H4 (cell line): ENCODE measurements around the gene CD68. TPM values are rescaled to one million over a fixed set of nuclear protein-coding genes. Genes with fewer than 3 reads are reported as not detected.
A peak's percentile ranks its signal among the peaks of the same experiment; 100 is the strongest.

Experiments
- DNase-seq: peaks from one replicate; pipeline ENCODE4 v3.0.0-alpha.2; 2015; ENCODE audit warnings: low spot score
- total RNA-seq: library from RNA; depleted of rRNA; stranded (reverse); fragments of >200 nt; shearing (Covaris generic); gene quantifications from 2 replicates; pipeline ENCODE4 v1.2.3, GENCODE V29; 2014; rRNA removed

CD68 gene, protein sequence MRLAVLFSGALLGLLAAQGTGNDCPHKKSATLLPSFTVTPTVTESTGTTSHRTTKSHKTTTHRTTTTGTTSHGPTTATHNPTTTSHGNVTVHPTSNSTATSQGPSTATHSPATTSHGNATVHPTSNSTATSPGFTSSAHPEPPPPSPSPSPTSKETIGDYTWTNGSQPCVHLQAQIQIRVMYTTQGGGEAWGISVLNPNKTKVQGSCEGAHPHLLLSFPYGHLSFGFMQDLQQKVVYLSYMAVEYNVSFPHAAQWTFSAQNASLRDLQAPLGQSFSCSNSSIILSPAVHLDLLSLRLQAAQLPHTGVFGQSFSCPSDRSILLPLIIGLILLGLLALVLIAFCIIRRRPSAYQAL
- 19.9 and 21.6 TPM in 2 replicates for total RNA-seq

DNA sequence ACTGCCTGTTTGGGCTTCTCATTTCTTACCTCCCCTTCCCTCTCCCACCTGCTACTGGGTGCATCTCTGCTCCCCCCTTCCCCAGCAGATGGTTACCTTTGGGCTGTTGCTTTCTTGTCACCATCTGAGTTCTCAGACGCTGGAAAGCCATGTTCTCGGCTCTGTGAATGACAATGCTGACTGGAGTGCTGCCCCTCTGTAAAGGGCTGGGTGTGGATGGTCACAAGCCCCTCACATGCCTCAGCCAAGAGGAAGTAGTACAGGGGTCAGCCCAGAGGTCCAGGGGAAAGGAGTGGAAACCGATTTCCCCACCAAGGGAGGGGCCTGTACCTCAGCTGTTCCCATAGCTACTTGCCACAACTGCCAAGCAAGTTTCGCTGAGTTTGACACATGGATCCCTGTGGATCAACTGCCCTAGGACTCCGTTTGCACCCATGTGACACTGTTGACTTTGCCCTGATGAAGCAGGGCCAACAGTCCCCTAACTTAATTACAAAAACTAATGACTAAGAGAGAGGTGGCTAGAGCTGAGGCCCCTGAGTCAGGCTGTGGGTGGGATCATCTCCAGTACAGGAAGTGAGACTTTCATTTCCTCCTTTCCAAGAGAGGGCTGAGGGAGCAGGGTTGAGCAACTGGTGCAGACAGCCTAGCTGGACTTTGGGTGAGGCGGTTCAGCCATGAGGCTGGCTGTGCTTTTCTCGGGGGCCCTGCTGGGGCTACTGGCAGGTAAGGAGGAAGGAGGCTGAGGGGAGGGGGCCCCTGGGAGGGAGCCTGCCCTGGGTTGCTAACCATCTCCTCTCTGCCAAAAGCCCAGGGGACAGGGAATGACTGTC, at the start of gene CD68:
Gene CD68, plus strand, starts transcription at position 638 of the 833 bp plus-strand sequence. Its CDS starts 40 bp downstream, at position 678.
- DNase-seq: peak; percentile 84

DNA sequence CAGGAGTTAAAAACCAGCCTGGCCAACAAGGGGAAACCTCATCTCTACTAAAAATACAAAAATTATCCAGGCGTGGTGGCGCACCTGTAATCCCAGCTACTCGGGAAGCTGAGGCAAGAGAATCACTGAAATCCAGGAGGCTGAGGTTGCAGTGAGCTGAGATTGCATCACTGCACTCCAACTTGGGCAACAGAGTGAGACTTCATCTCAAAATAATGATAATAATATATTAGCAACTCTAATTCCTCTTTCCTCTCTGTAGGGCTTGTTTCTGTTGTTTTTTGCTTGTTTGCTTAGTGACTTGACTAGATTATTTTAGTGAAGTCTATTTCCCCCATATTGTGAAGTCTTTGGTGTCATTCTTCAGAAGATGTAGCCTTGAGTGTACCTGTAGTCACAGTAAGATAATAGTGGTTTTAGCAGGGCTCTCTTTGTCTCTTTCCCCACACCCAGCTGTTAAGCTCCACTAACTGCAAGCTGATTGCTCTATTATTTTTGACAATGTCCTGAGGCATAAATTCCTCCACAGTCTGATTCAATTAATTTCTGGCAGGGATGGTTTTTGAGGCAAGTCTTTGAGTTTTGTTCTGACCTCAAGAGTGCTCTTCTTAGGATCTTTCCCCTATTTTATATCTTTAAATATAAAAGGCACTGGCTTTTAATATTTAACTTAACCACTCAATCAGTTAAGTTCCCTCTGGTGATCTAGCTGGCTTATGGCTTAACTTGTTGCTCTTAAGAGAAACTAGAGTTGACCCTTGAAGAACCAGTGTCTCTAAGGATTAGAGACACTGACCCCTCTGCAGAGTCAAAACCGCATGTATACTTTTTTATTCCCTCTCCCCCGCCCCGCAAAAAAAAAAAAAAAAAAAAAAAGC, 49.2 kb upstream of the CD68 start:
- DNase-seq: no peak

DNA sequence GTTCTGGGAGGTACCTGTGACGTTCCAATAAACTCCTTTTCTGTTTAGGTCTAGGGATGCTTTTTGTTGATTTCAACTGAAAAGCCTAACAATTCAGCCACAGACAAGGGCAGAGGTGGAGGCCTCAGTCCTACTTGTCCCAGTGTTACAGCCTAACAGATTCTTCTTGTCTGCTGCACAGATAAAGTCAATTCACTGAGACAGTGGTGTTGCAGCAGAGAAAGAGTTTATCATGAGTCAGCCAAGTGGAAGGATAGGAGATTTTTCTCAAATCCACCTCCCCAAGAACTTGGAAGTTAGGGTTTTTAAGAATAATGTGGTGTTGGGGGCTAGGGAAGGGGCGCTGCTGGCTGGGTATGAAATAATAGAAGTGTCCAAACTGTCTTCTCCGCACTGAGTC, 41.4 kb upstream of the CD68 start:
- no peak for DNase-seq

DNA sequence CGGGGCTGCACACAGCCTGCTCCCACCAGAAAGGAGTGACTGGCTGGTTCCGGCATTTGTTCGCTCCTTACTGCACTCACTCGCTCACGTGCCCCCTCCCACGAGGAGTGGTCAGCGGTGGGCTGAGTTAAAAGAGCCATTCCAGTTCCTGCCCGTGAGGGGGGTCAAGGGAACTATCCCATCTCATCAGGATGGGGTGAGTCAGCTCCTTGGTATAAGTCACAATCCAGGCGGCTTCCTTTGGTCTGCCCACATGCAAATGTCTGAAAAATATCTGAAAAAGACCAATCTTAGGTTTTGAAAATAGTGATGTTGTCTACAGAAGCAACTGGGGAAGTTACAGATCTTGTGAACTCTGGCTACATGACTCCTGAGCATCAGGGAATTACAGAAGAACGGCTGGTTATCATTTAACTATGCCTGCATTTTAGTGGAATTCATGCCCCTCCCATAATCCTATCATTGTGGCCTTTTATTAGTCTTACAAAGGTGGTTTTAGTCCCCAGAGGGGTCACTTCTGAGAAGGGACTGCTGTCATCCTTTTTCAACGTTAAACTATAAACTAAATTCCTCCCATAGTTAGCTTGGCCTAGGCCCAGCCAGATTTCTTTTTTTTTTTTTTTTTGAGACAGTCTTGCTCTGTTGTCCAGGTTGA, 40.4 kb upstream of the CD68 start:
- DNase-seq: no peak

DNA sequence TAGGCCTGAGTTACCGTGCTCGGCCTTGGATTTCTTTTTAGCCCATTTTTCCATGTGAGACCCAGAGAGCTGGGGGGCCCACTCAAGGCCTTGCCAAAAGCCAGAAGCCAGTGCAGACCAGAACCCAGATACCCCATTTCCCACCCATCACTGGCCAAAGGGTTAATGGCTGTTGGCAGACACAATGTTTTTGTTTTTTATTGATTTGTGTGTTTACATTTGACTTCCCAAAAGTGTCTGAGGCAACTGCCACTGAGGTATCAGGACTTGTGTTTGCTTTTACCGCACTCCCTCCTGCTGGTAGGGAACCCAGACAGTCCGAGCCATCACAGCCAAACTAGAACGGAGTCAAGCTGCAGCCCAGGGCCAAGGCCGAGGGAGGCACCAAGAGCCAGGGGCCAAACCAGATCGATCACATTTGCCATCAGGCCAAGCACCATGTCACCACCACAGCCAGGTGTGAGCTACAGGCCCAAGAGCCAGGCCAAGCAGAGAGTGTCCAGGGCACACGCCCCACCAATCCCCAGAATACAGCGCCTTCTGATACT, 38.3 kb upstream of the CD68 start:
- no peak for DNase-seq

DNA sequence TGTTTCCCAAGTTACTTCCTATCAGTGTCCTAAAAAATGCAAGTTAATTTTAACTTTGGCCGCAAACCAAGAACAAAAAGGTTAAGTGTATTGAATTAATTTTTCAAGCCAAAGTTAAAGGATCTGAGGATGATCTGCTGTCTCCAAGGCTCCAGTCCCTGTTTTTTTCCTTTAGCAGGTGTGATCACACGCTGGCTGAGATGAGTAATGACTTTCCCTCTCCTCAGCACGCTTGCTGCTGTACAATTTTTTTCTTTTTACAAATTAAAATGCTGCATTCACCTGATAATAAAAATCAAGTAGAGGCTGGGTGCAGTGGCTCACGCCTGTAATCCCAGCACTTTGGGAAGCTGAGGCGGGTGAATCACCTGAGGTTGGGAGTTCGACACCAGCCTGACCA, 34.5 kb upstream of the CD68 start:
- DNase-seq: no peak

DNA sequence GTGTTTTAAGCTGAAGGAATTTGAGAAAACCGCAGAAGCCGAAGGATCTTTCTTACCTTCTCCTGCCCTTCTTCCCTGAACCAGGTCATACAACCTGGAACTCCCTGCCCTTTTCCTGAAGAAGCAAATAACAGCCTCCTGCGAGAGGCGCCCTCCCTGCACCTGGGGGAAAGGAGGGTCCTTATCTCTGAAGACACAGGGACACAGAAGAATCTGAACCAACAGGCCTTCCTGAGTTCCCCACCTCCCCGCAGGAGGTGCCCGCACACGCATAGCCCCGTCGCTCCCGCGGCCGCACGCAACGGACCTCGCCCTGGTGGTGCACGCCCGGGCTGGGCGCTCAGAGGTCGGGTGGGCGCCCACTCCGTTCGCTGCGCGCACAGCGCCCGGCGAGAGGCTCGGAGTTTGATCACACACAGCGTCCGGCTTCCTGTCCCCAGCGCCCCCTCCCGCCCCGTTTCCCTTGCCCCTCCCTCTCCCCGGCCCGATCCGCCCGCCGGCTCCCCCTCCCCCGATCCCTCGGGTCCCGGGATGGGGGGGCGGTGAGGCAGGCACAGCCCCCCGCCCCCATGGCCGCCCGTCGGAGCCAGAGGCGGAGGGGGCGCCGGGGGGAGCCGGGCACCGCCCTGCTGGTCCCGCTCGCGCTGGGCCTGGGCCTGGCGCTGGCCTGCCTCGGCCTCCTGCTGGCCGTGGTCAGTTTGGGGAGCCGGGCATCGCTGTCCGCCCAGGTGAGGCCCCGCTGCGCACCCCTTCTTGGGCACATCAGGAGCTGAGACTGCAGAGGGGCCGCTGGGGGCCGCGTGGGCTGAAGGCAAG, 30.6 kb upstream of the CD68 start, which contains the start of gene TNFSF12:
Gene TNFSF12, plus strand, starts transcription at position 474 of the 816 bp plus-strand sequence. Its CDS starts 96 bp downstream, at position 570.
- no peak for DNase-seq

DNA sequence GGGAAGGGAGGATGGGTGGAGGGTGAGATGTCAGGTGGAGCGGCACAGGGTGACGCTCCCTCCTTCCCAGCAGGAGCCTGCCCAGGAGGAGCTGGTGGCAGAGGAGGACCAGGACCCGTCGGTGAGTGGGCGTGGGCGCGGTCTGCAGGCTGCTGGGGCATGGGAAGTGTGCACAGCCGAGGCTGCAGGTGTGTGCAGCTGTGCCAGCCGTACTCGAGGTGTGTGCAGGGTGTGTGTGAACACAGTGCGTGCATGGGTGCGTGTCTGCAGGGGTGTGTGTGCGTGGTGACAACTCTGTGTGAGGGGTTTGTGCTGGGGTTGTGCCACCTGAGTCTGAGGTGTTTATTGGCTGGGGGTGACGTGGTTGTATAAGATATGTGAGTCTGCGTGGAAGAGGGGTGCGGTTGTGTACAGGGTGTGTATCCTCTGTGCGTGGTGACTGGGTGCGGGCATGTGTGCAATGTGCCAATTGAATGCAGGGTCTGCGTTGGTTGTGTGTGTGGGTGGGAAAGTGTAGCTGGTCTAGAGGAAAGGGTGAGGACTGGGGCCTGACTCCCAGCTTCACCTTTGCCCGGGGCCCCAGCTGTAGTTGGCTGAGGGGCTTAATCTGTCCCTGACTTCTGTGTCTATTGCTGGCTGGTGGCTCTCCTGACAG, 29.9 kb upstream of the CD68 start:
- no peak for DNase-seq

DNA sequence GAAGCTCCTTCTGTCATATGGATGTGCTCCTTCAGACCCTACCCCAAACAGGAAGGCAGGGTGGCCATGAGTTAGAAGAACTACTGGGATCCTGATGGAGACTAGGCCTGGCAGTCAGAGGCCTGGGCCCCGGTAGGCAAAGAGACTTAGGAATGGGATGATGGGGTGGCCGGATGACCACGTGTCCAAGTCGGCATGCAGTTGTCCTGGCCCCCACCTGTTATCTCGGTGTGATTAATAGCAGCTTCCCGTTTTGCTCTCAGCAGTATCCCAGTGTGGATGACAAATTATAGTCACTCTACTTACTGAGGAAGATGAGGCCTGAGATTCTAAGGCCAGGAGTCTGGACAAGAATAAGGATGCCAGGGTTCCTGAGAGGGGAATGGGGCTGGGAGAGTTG, 29.1 kb upstream of the CD68 start:
- no peak for DNase-seq

DNA sequence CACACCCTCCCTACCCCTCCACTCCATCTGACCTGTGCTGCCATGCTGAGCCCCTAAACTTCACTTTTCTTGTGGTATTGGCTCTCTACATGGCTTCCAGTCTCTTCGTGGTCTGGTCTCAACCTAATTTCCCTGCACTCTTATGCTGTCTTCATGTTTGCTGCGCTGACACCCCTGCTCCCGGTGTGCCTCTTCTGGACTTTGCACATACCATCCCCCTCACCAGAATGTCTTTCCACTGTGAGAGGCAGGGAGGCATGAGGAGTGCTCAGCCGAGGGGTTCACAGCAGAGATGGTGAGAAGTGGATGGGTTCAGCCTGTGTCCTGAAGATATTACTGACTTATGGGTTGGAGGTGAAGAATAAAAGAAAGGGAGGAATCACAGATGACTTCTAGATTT, 28.0 kb upstream of the CD68 start:
- DNase-seq: no peak

DNA sequence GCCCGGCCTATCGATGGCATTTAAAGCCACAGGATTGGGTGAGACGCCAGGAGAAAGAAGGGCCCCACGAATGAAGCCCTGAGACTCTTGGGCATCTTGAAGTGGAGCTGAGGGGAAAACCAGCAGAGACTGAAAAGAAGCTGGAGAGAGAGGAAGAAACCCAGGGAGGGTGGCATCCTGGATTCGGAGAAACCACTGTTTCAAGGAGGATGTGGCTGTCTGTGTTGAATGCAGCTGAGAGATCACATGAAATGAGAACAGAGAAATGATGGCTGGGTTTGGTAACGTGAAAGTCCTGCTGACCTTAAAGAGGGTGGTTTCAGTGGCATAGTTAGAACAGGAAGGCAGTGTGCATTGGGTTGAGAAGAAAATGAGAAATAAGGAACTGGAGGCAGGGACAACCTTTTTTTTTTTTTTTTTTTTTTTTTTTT, 26.8 kb upstream of the CD68 start:
- DNase-seq: no peak

DNA sequence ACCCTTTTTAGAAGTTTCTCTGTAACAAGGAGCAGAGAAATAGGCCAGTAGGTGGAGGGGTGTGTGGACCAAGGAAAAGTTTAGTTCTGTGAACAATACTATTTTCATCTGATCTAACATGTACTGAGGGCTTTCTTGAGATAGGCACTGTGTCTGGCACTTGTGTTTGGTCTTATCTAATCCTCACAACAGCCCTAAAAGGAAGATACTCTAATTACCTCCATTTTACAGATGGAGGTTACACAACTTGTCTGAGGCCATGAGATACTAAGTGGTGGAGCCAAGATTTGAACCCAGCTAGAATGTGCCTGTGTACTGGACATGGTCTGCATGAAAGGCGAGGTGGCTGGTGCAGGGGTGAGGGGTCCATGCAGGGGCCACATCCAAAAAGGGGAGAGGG, 26.1 kb upstream of the CD68 start:
- no peak for DNase-seq

DNA sequence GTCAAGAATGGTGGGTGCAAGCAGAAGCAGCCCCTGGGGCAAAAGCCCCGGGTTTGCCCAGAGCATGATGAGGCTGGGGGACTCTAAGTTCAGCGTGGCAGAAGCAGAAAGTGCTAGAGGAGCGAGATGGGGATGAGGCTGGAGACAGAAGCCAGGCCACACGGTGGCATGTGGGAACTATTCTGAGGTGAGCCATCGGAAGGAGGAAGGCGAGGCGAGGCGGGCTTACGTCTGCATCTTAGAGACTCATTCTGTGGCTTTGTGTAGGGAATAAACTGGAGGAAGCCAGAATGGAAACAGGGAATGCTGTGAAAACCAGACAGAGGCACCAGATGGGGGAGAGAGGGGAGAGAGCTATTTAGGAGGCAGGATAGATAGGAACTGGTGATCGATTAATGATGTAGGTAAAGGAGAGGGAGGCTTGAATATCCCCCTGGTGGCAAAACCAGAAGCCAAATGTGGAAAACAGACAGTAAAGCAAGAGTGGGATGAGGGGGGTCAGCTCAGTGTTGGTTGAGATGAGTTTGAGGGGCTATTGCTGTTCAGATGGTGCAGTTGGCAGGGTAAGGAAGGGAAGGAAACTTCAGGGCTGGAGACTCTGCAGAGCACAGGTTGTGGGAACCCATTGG, 24.0 kb upstream of the CD68 start:
- DNase-seq: no peak

DNA sequence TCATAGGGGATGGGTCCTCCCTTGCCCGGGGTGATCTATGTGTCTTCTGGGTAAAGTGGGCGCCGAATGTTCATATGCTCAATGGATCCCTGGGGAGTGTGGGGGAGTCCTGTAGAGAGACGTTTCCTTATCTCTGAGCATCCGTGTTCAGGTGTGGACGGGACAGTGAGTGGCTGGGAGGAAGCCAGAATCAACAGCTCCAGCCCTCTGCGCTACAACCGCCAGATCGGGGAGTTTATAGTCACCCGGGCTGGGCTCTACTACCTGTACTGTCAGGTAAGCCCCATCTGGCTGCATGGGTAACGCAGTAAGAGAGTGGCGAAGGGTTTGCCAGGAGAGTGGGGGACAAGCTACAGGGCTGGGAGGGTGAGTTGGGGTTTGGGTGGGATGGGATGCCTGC, 22.8 kb upstream of the CD68 start:
- no peak for DNase-seq

DNA sequence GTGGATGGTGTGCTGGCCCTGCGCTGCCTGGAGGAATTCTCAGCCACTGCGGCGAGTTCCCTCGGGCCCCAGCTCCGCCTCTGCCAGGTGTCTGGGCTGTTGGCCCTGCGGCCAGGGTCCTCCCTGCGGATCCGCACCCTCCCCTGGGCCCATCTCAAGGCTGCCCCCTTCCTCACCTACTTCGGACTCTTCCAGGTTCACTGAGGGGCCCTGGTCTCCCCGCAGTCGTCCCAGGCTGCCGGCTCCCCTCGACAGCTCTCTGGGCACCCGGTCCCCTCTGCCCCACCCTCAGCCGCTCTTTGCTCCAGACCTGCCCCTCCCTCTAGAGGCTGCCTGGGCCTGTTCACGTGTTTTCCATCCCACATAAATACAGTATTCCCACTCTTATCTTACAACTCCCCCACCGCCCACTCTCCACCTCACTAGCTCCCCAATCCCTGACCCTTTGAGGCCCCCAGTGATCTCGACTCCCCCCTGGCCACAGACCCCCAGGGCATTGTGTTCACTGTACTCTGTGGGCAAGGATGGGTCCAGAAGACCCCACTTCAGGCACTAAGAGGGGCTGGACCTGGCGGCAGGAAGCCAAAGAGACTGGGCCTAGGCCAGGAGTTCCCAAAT, 22.2 kb upstream of the CD68 start:
- no peak for DNase-seq

DNA sequence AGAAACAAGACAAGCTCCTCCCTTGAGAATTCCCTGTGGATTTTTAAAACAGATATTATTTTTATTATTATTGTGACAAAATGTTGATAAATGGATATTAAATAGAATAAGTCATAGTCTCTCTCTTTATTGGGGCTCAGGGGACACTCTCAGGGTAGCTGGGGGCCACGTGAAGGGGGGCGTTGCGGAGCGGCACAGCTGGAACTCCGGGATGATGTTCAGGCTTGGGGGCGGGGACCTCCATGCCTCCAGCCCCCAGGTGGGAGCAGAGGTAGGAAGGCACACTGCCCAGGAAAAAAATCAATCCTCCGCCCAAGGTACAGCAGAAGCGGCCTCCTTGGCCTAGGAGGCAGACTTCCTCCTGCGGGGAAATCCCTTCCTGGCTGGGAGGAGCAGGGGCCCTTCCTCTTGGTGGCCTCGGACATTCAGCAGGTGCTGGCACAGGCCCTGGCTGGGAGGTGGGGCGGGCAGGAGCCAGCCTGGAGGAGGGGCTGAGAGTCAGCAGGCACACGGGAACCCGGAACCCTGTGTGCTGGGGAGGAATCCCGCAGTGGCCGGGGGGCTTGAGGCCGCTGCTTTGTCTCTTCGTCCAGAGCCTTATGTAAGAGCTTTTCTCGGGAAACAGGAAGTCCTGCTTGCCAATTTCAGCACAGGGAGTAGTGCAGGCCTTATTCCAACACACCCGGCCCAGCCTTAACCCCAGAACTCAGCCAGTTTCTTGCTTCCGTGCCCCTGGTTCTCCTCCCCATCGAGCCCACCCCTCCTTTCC, 21.5 kb upstream of the CD68 start:
- no peak for DNase-seq

DNA sequence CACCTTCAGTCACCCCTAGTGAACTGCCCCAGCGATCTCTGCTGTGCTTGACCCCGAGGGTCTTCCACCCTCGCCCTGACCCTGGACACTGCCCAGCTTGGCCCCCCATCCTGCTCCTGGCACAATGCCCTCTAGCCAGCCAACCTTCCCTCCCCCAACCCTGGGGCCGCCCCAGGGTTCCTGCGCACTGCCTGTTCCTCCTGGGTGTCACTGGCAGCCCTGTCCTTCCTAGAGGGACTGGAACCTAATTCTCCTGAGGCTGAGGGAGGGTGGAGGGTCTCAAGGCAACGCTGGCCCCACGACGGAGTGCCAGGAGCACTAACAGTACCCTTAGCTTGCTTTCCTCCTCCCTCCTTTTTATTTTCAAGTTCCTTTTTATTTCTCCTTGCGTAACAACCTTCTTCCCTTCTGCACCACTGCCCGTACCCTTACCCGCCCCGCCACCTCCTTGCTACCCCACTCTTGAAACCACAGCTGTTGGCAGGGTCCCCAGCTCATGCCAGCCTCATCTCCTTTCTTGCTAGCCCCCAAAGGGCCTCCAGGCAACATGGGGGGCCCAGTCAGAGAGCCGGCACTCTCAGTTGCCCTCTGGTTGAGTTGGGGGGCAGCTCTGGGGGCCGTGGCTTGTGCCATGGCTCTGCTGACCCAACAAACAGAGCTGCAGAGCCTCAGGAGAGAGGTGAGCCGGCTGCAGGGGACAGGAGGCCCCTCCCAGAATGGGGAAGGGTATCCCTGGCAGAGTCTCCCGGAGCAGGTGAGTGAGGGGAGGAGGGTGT, 20.7 kb upstream of the CD68 start, which contains the start of gene TNFSF13:
Gene TNFSF13, plus strand, starts transcription at position 207 of the 776 bp plus-strand sequence. Its CDS starts 290 bp downstream, at position 497.
- no peak for DNase-seq
